IPS-20b (cell line): ENCODE measurements around the gene ODAD3.

Experiments used
- H3K27ac ChIP-seq: one replicate; pipeline ENCODE4 v1.5.1; 2013; ENCODE audit warnings: low read length
- H3K27me3 ChIP-seq: 2 replicates; pipeline ENCODE4 v1.6.1; 2013; ENCODE audit warnings: mild to moderate bottlenecking, low read length, inconsistent platforms; ENCODE audit not compliant: insufficient read depth
- H3K36me3 ChIP-seq: 2 replicates; pipeline ENCODE4 v1.6.1; 2013; ENCODE audit warnings: low read depth, mild to moderate bottlenecking, inconsistent platforms, low read length, moderate library complexity; ENCODE audit not compliant: insufficient read depth
- H3K4me1 ChIP-seq: 2 replicates; pipeline ENCODE4 v1.6.1; 2013; ENCODE audit warnings: mild to moderate bottlenecking, control low read depth, inconsistent platforms, low read length, moderate library complexity; ENCODE audit not compliant: insufficient read depth
- H3K4me3 ChIP-seq: 2 replicates; pipeline ENCODE4 v1.5.1; 2013; ENCODE audit warnings: mild to moderate bottlenecking, low read length, inconsistent platforms
- H3K9ac ChIP-seq: 2 replicates; pipeline ENCODE4 v1.6.1; 2013; ENCODE audit warnings: low read depth, mild to moderate bottlenecking, inconsistent platforms, low read length, moderate library complexity
- H3K9me3 ChIP-seq: 2 replicates; pipeline ENCODE4 v1.6.1; 2013; ENCODE audit warnings: mild to moderate bottlenecking, low read depth, low read length, inconsistent platforms; ENCODE audit not compliant: insufficient read depth

The ODAD3 gene

GRCh38 chr19:11435057-11435832 lies at the start of gene ODAD3, which contains the start of gene PRKCSH:
TSS of gene ODAD3 (minus strand) at chr19:11435121. CDS start at chr19:11435016, 105 bp downstream.
TSS of gene PRKCSH (plus strand) at chr19:11435635. CDS start at chr19:11436118, 483 bp downstream.
- peaks cover 34% of the 10 kb centered on the region for H3K36me3 ChIP-seq
- peak within 1 kb of the TSS; percentile 94 for H3K9ac ChIP-seq
- H3K27me3 ChIP-seq: no peaks in the 10 kb centered on the region
- peak within 1 kb of the TSS; percentile 2 for H3K27ac ChIP-seq
- peak within 1 kb of the TSS; percentile 87 for H3K4me3 ChIP-seq
- H3K9me3 ChIP-seq: no peaks in the 10 kb centered on the region
- H3K4me1 ChIP-seq: peaks cover 5% of the 10 kb centered on the region

- Histone ChIP-seq H3K27me3 (peaks cover 44% of the 10 kb centered on the region), H3K9me3 (no peaks in the 10 kb centered on the region; the same call in 1 of the 2 replicates), H3K9ac (no peak overlapping the region), H3K27ac (no peak overlapping the region), H3K4me1 (no peaks in the 10 kb centered on the region), H3K36me3 (no peaks in the 10 kb centered on the region), H3K4me3 (no peak overlapping the region)
These were observed 48.6 kb upstream of the ODAD3 start for GRCh38 chr19:11483366-11484111.

- H3K27me3 ChIP-seq: peaks cover 52% of the 10 kb centered on the region
- no peaks in the 10 kb centered on the region for H3K4me1 ChIP-seq
- no peak overlapping the region for H3K27ac ChIP-seq
- no peaks in the 10 kb centered on the region; the same call in 1 of the 2 replicates for H3K9me3 ChIP-seq
- H3K36me3 ChIP-seq: no peaks in the 10 kb centered on the region
- peak overlapping the region; percentile 51; the same call in 1 of the 2 replicates for H3K4me3 ChIP-seq
- H3K9ac ChIP-seq: no peak overlapping the region
These were observed 47.6 kb upstream of the ODAD3 start for GRCh38 chr19:11482384-11483050.

- no peaks in the 10 kb centered on the region; the same call in 1 of the 2 replicates for H3K9me3 ChIP-seq
- no peaks in the 10 kb centered on the region for H3K4me1 ChIP-seq
- no peak overlapping the region for H3K9ac ChIP-seq
- H3K4me3 ChIP-seq: peak overlapping the region; percentile 51; the same call in 1 of the 2 replicates
- H3K27ac ChIP-seq: no peak overlapping the region
- H3K27me3 ChIP-seq: peaks cover 52% of the 10 kb centered on the region
- H3K36me3 ChIP-seq: no peaks in the 10 kb centered on the region
These were observed 46.8 kb upstream of the ODAD3 start for GRCh38 chr19:11481534-11482383.

- Histone ChIP-seq H3K36me3 (no peaks in the 10 kb centered on the region), H3K9me3 (no peaks in the 10 kb centered on the region; the same call in 1 of the 2 replicates), H3K27me3 (peaks cover 52% of the 10 kb centered on the region), H3K9ac (no peak within 1 kb of the TSS), H3K4me1 (no peaks in the 10 kb centered on the region), H3K27ac (no peak within 1 kb of the TSS), H3K4me3 (peak within 1 kb of the TSS; percentile 51; the same call in 1 of the 2 replicates)
These were observed 46.0 kb upstream of the ODAD3 start, which contains the start of gene ELAVL3 for GRCh38 chr19:11480715-11481533. TSS of gene ELAVL3 (minus strand) at chr19:11481046. CDS start at chr19:11480608, 438 bp downstream.

- H3K9ac ChIP-seq: no peak overlapping the region
- no peaks in the 10 kb centered on the region; the same call in 1 of the 2 replicates for H3K9me3 ChIP-seq
- no peak overlapping the region; the same call in 1 of the 2 replicates for H3K4me3 ChIP-seq
- peaks cover 52% of the 10 kb centered on the region for H3K27me3 ChIP-seq
- H3K36me3 ChIP-seq: no peaks in the 10 kb centered on the region
- no peaks in the 10 kb centered on the region for H3K4me1 ChIP-seq
- H3K27ac ChIP-seq: no peak overlapping the region
These were observed 45.2 kb upstream of the ODAD3 start for GRCh38 chr19:11479898-11480714.

- H3K9me3 ChIP-seq: no peaks in the 10 kb centered on the region; the same call in 1 of the 2 replicates
- no peaks in the 10 kb centered on the region for H3K36me3 ChIP-seq
- H3K27me3 ChIP-seq: peaks cover 52% of the 10 kb centered on the region
- no peaks in the 10 kb centered on the region for H3K4me1 ChIP-seq
- no peak overlapping the region; the same call in 1 of the 2 replicates for H3K9ac ChIP-seq
- no peak overlapping the region for H3K27ac ChIP-seq
- peak overlapping the region; percentile 60; the same call in 1 of the 2 replicates for H3K4me3 ChIP-seq
These were observed 44.4 kb upstream of the ODAD3 start for GRCh38 chr19:11479090-11479897.

- Histone ChIP-seq H3K9ac (no peak overlapping the region; the same call in 1 of the 2 replicates), H3K27ac (no peak overlapping the region), H3K36me3 (no peaks in the 10 kb centered on the region), H3K9me3 (no peaks in the 10 kb centered on the region; the same call in 1 of the 2 replicates), H3K27me3 (peaks cover 52% of the 10 kb centered on the region), H3K4me1 (no peaks in the 10 kb centered on the region), H3K4me3 (peak overlapping the region; percentile 60; the same call in 1 of the 2 replicates)
These were observed 43.5 kb upstream of the ODAD3 start for GRCh38 chr19:11478167-11479089.
